ENCODE data around the gene DIPK1A.
A peak's percentile ranks its signal among the peaks of the same experiment; 100 is the strongest.

DIPK1A gene

GRCh38 chr1:92953491-92953890 is 7.8 kb downstream of the DIPK1A start:
- no peak for DNase-seq (ENCODE audit: low spot score)

- no peak for DNase-seq (ENCODE audit: low spot score)
These were observed 8.5 kb downstream of the DIPK1A start for GRCh38 chr1:92952714-92953113.

GRCh38 chr1:92951141-92951582 is 10.1 kb downstream of the DIPK1A start:
- peak; percentile 32 for DNase-seq (ENCODE audit: low spot score)

- DNase-seq (ENCODE audit: low spot score): no peak
These were observed 11.1 kb downstream of the DIPK1A start for GRCh38 chr1:92949937-92950817.

GRCh38 chr1:92948071-92948470 is 13.2 kb downstream of the DIPK1A start:
- no peak for DNase-seq (ENCODE audit: low spot score)

- no peak for DNase-seq (ENCODE audit: low spot score)
These were observed 15.5 kb downstream of the DIPK1A start for GRCh38 chr1:92945748-92946270.

- no peak for DNase-seq (ENCODE audit: low spot score)
These were observed 16.1 kb downstream of the DIPK1A start for GRCh38 chr1:92944901-92945747.

GRCh38 chr1:92943502-92943847 is 17.8 kb downstream of the DIPK1A start:
- no peak for DNase-seq (ENCODE audit: low spot score)

GRCh38 chr1:92940541-92940940 is 20.7 kb downstream of the DIPK1A start:
- DNase-seq (ENCODE audit: low spot score): no peak

GRCh38 chr1:92937731-92938130 is 23.5 kb downstream of the DIPK1A start:
- no peak for DNase-seq (ENCODE audit: low spot score)

GRCh38 chr1:92936865-92937264 is 24.4 kb downstream of the DIPK1A start:
- DNase-seq (ENCODE audit: low spot score): no peak

- peak; percentile 75 for DNase-seq (ENCODE audit: low spot score)
These were observed 26.6 kb downstream of the DIPK1A start for GRCh38 chr1:92934395-92935378.

GRCh38 chr1:92933459-92933858 is 27.8 kb downstream of the DIPK1A start:
- no peak for DNase-seq (ENCODE audit: low spot score)

GRCh38 chr1:92931691-92932090 is 29.6 kb downstream of the DIPK1A start:
- no peak for DNase-seq (ENCODE audit: low spot score)

- DNase-seq (ENCODE audit: low spot score): no peak
These were observed 31.8 kb downstream of the DIPK1A start for GRCh38 chr1:92929461-92929860.

GRCh38 chr1:92927870-92928269 is 33.4 kb downstream of the DIPK1A start:
- DNase-seq (ENCODE audit: low spot score): no peak

GRCh38 chr1:92926873-92927272 is 34.4 kb downstream of the DIPK1A start:
- no peak for DNase-seq (ENCODE audit: low spot score)

- peak; percentile 89 for DNase-seq (ENCODE audit: low spot score)
These were observed 36.8 kb downstream of the DIPK1A start for GRCh38 chr1:92924501-92924900.

GRCh38 chr1:92923664-92924063 is 37.6 kb downstream of the DIPK1A start:
- DNase-seq (ENCODE audit: low spot score): peak; percentile 75

- no peak for DNase-seq (ENCODE audit: low spot score)
These were observed 38.8 kb downstream of the DIPK1A start for GRCh38 chr1:92922356-92923035.

Measured in SK-N-DZ (cell line).